Esophagus muscularis mucosa (tissue), 4 donors: ENCODE results near the gene ACER3.

Source experiments
- EP300 ChIP-seq: sonication (generic); formaldehyde crosslinking; IDR thresholded peaks from one replicate; pipeline ENCODE4 v1.6.1; 2017; ENCODE audit warnings: antibody characterized with exemption
- POLR2A ChIP-seq: fragments of 450-650 bp; IDR thresholded peaks from one replicate; pipeline ENCODE4 v1.6.1; 2017; ENCODE audit warnings: antibody characterized with exemption, moderate library complexity, mild to moderate bottlenecking, low read depth
- TF ChIP-seq, protein P1 (sequence below), 3 experiments: fragments of 200-600 bp in 2 of 3; fragments of 450-650 bp in 1 of 3; sonication (generic) in 2 of 3; IDR thresholded peaks; one replicate each; pipeline ENCODE4 v1.5.1; 2017 to 2019; ENCODE audit warnings: antibody characterized with exemption in 3 of 3, mild to moderate bottlenecking in 2 of 3, moderate library complexity in 1 of 3

DNA sequence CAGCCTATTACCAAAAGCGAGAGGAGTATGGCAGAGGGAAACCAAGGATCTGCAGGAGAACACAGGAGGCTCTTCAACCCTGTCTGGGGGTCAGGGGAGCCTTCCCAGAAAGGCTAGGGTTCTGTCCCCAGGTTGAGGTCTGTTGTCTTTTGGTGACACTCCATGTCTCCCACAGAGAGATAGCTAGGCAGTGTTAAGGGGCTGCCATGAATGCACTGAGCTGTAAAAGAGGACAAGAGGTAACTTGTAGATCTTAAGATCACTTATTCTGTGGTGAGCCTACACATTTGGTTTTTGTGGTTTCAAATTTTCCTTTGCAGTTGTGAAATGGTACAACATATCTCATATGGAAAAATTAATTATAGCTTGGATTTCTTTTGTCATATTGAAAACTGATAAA lies 6.0 kb upstream of the ACER3 start:
- TF ChIP-seq, protein P1, sequence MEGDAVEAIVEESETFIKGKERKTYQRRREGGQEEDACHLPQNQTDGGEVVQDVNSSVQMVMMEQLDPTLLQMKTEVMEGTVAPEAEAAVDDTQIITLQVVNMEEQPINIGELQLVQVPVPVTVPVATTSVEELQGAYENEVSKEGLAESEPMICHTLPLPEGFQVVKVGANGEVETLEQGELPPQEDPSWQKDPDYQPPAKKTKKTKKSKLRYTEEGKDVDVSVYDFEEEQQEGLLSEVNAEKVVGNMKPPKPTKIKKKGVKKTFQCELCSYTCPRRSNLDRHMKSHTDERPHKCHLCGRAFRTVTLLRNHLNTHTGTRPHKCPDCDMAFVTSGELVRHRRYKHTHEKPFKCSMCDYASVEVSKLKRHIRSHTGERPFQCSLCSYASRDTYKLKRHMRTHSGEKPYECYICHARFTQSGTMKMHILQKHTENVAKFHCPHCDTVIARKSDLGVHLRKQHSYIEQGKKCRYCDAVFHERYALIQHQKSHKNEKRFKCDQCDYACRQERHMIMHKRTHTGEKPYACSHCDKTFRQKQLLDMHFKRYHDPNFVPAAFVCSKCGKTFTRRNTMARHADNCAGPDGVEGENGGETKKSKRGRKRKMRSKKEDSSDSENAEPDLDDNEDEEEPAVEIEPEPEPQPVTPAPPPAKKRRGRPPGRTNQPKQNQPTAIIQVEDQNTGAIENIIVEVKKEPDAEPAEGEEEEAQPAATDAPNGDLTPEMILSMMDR (IDR thresholded peaks at IDR 0.05), result no peak
- TF ChIP-seq EP300 (no peak), POLR2A (no peak)
